Measurements from ENCODE around the gene MX2.

MX2 gene

DNA sequence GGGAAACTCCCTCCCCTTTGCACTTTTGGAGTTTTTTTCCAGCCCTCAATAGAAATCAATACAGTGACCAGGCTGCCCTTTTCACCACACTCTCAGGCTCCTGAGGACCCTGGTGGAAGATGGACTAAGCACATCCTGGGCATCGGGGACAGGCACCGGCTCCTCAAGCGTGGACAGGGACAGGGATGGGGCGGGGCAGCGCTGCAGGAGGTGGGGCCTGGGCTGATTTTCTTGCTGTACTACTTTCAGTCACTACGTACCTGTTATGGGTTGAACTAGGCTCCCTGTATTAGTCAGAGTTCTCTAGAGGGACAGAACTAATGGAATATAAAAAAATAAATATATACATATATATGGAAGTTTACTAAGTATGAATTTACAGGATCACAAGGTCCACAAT is 2.5 kb downstream of the MX2 start:
- no peak for DNase-seq (ENCODE audit: low spot score)

DNA sequence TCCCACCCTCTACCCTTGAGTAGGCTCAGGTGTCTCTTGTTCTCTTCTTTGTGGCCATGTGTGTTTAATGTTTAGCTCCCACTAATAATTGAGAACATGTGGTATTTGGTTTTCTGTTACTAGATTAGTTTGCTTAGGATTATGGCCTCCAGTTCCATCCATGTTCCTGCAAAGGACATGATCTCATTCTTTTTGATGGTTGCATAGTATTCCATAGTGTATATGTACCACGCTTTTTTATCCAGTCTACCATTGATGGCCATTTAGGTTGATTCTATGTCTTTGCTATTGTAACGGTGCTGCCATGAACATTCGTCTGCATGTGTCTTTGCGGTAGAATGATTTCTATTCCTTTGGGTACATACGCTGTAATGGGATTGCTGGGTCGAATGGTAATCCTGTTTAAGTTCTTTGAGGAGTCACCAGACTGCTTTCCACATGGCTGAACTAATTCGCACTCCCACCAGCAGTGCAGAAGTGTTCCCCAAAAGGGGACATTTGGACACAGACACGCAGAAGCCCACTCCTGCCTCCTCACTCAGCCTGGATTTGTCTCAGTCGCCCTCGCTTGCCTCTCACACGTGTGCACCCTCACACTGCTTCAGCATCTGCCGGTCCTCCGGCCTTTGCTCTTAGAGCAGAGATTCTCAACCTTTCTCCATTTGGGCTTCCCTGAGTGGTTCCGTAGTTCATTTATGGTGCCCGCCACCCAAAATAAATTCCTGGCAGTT is 3.7 kb downstream of the MX2 start:
- DNase-seq (ENCODE audit: low spot score): no peak

DNA sequence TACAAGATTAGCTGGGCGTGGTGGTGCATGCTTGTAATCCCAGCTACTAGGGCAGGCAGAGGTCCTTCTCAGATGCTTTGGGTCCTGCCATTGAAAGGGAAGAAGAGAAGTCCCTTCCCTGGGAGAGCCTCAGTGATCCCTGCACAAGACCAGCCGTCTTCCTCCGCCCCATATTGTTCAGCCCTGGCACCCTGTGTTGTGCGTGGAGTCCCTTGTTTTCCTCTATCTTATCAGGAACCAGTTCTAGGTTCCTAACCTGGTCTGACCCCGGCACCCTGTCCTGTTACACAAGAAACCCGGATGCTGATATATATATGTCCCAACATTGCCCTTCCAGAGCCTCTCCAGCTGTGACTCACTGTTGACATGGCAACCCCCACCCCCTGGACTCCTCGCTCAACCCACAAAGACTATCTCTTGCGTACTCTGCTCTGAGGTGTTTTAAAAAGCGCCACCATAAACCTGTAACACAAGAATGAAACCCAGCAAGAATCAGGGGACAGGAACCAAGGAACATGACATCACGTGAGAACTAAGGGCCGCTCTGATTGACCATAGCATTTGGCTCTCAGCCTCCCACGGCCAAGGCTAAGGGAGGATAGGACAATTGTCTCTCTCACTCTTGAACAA is 4.8 kb downstream of the MX2 start:
- no peak for DNase-seq (ENCODE audit: low spot score)

DNA sequence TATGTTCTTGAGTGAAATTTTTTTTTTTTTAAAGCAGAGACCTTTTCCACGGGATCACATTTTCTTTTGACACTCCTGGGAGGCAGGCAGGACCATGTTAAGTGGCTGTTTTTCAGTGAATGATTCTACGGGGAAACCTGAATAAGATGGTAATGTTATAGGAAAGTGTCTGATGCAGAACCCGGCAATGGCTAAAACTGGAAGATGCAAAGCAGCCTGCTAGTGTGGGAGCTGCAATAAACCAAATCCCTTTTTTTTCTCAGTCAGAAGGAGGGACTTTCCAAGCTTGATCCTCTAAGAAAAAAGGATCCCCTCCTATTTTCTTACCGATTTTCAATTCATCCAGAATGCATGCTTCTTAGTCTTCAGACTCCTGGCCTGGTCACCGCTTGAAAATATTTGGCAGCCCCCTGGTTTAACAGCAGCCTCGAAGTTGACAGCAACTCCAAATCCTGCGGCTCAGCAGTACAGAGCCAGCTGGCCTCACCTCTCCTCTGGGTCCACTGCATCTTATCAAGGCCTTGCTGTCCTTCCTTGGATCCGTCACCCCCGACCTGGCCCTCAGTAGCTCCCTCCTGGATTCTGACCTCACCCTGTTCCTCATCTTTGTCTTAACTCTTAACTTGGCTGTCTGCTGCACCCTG is 5.6 kb downstream of the MX2 start:
- DNase-seq (ENCODE audit: low spot score): no peak

DNA sequence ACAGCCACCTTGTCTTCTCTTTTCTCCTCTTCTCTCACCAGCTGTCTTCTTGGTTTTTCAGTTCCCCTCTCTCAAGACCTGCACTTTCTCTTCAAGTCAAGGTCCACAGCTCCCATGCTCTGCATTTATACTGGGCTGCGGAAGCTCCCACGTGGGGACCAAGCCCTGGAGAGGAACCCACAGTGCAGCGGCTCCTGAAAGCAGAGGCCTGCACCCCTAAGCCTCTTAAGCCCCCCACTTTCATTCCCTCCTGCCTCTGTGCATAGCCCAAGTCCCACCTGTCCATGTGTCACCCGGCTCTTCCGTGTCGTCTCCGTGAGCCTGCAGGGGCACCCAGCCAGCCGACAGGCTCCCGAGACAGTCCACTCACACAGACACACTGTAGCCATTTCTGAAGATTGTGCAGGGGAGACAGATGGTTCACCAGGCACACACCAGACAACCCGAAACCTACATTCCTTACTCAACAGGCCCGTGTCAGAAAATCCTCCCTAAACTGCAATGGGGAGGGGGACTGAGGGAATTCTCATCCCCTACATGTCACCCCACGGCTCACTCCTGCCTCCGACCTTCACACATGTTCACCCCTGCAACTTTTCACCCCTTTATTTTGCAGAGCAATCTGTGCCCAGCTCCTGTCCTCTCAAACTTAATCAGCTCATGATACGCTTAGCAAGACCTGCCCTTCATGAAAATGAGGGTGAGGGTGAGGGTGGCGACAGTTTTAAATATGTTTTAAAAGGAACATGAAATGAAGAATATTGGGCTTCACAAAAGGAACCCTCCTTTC is 6.3 kb downstream of the MX2 start:
- DNase-seq (ENCODE audit: low spot score): no peak

DNA sequence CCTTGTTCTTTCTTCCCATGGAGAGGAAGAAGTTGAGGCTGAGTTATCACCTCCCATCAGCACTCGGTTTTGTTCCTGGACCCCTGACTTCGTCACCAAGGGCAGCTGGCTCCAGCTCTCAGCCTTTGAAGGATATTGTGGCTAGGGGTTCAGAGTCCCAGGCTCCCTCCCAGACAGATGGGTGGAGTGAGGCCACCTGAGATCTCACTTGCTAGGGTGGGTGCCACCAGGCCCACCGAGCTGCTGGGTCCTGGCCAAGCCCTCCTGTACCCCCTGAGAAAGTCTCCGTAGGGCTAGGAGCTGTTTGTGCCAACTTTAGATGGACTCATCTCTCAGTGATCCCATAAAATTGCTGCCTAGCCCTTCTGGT is 6.9 kb downstream of the MX2 start:
- DNase-seq (ENCODE audit: low spot score): no peak

DNA sequence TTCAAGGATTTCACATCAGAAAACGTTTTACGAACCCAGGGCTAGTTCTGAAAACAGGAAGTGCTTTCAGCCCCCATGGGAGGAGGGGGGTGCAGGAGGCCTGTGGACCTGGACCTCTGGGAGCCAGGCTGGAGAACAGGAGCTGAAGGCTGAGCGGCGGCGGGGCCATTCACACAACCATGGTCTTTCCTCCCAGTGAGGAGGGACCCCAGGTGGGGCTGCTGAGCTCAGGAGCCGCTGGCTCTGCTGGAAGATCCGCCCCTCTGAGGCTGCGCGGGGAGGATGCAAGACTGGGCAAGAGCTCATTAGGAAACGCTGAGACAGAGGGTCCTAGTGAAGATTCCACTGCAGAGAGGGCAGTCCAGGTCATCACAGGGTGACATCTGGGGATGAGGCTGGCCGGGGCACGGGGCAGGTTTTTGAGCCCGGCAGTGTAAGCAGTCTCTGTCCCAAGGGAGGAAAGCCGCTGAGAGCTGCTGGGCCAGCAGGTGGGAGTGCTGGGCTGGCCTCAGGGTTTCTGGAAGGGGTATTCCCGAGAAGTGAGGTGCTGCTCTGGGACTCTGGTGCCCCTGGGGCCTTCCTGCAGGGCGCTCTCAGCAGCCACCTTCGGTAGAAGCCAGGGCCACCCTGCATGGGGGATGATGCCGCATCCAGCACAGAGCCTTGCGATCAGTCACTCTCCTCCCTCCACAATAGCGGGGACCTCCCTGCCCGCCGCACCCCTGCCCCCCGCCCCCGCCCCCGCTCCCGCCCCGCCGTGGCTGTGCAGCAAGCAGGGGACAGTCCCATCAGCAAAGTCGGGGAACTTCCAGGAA is 7.5 kb downstream of the MX2 start:
- DNase-seq (ENCODE audit: low spot score): no peak

DNA sequence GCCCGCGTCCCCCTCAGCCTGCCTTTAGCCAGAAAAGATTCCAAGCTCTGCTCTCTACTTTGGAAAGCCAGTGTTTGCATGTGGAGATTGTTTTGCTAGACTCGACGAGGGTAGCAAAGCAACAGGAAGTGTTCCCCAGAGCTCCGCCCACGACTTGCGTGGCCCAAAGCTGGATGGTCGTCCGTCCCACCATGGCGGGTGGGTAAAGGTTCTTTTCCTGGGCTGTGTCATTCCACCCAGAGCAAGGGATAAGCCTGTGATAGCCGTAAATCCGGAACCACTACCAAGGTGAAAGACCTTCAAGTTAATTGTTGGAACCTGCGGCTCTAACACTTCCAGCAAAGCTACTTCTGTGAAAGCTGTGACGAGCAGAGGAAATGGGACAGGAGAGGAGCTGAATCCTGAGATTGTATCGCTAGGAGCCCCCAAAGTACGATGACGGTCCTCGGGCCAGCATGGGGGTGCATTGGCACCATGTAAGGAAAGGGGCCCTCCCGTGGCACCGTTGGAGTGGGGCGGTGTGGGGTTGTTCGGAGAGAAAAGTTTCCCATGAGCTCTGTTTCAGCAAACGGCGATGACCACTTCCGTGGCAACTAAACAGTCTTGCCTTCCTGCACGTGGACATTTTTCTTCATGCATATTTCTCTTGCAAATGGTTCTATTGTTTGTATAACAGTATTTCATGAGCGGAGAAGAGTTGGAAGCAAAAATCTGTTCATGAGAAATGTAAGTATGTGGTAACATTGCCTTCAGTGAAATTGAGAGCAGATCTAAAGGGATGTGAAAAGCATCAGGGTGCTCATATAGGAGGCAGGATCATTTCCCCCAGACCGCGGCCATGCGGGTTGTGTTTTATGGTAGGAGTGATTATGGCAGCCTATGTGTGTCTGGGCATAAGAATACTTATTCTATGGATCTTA is 8.4 kb downstream of the MX2 start:
- no peak for DNase-seq (ENCODE audit: low spot score)

DNA sequence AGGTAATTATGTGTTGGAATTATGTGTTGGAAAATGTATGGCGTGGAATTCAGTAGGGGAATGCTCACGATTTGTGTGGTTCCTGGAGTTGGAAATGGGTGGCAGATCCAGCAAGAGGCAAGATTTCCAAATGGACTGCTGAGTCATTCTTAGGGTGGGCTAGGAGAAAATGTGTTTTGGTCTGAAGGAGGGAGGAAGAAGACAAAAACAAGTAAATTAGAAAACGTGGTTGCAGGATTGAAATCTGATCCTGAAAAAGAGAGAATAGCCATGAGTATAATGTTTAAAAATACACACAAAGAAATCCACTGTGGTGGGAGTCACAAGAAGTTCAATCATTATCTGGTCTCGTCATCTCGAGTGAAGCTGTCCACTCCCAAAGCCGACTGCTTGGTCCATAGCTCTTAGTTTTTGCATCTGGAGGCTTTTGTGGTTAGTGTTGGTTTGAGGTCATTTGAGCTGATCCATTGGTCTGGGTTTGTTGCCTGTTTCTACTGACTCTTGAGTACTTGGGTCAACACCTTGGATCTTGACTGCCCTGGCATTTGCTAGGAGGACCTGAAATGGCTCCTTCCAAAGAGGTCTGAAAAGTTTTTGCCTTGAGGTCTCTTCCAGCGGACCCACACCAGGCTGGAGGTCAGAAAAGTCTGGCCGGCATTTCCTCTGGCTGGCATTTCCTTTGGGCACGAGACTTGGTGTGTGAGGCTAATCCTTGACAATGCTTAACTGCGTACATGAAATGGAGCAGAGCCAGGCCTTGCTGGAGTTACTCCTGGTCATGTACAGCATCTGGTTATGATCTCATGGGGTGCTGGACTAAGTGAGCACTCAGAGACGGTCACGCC is 9.2 kb downstream of the MX2 start:
- no peak for DNase-seq (ENCODE audit: low spot score)

DNA sequence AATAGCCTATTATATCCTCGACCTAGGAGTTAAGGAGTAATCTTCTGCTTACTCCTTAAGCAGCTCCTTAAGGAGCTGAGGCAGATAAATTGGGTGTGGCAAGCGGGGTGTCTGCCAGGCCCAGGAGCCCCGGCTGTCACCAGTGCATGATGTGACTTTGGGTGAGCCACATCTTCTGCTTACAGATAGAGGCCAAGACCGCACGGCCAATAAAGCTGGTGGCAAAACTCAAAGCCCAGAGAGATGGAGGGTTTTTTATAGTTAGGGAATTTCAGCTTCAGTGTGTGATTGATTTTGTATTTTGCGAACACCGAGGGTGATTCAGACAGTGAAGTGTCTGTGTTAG is 9.8 kb downstream of the MX2 start:
- no peak for DNase-seq (ENCODE audit: low spot score)

DNA sequence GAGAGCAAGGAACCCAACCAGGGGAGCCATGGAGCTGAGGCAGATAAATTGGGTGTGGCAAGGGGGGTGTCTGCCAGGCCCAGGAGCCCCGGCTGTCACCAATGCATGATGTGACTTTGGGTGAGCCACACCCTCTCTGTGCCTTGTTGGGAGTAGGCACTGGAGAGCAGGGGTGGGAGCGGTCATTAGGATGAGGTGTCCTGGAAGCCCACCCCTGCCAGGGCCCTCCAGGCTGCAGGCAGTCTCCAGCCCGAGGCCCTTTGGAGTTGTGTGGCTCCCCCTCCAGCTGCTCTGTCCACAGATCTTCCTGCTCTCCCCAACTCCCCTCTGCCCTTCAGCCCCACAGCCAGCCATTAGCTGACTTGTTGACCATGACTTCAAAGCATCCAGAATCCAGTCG is 11.4 kb downstream of the MX2 start:
- no peak for DNase-seq (ENCODE audit: low spot score)

DNA sequence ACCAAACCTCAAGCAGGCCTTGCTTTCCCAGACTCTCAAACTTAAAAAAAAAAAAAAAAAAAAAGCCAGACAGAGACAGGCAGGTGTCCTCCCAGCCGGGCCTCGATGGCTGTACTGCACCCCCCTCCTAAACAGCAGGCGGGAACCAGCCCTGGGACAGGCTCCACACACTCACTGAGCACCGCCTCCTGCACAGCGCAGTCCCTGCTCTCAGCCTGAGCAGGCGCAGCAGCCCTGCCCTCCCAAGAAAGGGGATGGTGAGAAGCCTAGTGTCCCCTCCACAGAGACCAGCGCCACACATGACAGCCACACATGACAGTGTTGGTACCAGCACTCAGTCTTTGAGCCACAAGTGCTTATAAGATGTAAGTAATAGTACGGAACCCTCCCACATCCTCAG is 11.9 kb downstream of the MX2 start:
- no peak for DNase-seq (ENCODE audit: low spot score)

DNA sequence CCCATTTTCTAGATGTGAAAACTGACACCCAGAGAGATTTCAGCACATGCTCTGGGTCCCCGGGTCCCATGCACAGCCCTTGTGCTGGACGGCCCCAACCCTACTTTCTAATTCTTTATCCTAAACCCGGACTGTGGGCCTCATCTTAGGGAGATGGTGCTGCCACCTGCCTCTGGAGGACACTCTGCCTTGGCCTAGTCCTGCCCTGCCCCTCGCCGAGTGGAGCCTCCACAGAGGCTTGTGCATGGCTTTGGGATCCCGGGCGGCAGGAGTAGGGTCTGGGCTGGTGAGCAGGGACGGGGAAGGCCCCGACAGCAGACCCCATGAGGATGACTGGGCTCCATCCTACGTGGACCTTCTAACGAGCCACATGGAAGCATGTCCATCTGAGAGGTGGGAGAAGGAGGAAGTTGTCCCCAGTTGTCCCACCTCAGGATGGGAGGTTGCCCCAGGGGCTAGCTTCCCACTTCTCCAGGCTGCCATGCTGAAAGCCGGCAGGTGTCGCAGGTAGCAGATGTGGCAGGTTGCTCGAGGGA is 12.4 kb downstream of the MX2 start:
- no peak for DNase-seq (ENCODE audit: low spot score)

DNA sequence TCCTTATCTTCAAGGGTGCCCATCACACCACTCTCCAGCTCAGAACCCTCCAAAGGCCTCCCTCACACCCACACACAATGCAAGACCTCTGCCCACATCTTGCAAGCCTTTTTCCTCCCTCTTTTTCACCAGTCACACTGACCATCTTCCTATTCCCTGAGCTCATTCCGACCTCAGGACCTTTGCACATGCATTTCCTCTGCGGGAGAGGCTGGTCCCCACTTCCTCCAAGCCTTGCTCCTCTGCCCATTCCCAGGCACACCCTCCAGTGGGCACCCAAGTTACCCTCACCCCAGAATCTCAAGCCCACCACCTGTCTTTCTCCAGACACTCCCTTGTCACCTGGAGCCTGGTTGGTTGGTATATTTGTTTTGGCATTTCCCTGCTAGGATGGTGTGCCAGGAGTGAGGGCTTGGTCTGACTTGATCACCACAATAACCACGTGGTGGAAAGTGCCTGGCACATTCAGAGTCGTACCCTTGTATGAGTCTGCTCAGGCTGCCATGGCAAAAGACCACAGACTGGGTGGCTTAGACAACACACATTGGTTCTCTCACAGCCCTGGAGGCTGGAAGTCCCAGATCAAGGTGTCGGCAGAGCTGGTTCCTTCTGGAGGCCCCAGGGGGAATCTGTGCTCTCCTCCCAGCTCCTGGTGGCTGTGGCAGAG is 13.2 kb downstream of the MX2 start:
- no peak for DNase-seq (ENCODE audit: low spot score)

DNA sequence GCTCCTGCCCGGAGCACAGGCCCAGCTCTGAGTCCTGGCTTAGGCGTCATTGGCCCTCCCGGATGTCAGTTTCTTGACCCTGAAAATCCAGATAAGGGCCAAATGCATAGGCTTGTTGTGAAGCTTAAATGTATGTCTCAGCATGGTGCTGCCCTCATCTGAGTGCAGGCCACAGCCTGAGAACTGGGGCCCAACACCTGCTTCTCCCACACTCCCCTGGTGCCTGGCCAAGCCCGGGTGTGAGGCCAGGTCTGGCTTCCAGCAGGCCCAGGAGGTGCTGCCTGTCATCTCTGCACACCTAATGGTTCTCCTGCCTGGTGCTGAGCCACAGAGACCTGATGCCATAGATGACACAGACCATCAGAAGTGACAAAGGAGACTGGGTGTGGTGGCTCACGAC is 14.0 kb downstream of the MX2 start:
- DNase-seq (ENCODE audit: low spot score): no peak

DNA sequence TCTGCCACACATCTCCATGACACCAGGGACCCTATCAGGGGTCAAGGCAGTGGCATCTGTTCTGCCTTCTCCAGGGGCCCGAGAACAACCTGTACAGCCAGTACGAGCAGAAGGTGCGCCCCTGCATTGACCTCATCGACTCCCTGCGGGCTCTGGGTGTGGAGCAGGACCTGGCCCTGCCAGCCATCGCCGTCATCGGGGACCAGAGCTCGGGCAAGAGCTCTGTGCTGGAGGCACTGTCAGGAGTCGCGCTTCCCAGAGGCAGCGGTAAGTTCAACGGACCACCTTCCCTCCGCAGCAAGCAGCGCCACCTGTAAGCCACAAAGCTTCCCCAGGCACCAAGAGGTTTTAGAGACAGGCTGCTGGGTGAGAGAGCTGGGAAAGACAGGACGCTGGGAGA is 15.9 kb downstream of the MX2 start:
- no peak for DNase-seq (ENCODE audit: low spot score)

DNA sequence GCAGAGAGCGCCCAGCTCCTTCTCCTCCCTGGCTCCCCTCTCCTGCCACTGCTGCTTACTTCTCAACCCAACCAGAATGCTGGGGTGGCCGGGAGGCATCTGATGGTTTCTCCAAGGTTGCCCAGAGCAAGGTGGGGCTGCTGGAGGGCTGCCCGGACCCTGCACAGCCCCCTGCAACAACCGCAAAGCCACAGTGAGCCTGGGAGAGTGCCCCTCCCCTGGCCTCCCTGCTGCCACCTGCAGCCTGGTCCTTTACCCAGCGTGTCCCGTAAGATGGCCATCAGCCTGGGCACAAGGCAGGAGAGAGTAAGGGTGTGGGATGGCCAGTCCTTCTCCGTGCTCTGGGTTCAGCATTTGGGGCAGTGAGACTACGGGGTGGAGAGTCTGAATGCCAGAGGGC is 17.0 kb downstream of the MX2 start:
- no peak for DNase-seq (ENCODE audit: low spot score)

DNA sequence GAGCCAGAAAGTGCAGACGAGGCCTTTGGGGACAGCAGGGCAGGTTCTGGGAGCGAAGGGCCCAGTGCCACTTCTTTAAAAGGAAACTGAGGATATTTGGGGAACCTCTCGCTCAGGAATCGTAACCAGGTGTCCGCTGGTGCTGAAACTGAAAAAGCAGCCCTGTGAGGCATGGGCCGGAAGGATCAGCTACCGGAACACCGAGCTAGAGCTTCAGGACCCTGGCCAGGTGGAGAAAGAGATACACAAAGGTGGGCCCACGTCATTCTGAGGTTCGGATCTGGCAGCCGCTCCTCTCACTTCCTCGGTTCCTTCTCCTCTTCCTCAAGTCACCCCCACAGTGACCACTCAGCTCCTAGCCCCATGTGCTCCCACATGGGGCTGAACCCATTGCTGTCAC is 18.1 kb downstream of the MX2 start:
- no peak for DNase-seq (ENCODE audit: low spot score)

DNA sequence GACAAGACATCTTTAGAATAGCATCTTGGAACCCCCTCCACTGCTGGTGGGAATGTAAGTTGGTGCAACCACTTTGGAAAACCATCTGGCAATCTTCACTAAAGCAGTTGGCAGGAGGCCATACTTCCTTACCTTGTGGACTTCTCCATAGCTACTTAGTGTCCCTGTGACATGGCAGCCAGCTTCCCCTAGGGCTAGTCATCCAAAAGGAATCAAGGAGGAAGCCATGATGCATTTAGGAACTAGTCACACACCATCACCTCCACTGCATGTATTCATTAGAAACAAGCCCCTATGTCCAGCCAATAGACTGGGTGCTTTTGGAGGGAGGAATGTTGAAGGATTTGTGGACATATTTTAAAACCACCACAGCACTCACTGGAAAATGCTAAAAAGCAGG is 19.9 kb downstream of the MX2 start:
- DNase-seq (ENCODE audit: low spot score): no peak
